Measurements from ENCODE around the gene ARL15. TPM values are rescaled to one million over a fixed set of nuclear protein-coding genes. Genes with fewer than 3 reads are reported as not detected.

The ARL15 gene
- total and polyA plus RNA-seq, 2 donors (not counting 1 experiment from before 2014, with no cell fraction given), result 5.8 to 20.5 TPM

DNA sequence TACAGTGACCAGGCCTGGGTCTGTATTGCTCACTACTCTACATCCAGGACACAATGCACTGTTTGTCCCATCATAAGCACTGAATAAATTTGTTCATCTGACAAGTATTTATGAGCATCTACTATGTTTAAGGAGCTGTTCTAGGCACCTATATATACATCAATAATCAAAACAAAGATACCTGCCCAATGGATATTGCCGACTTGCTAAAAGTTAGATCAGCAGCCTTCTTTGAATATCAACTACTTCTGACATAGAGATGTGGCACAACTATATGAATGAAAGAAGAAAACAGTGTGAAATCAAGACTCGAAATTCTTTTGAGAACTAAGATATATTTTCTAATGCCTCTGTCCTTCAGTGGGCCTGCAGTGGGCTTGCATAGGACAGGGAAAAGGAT lies 215.7 kb downstream of the ARL15 start:
- H3K4me1 Mint-ChIP-seq, result peaks cover 22% of the 10 kb centered on the region
- Histone ChIP-seq H3K4me1 (ENCODE audit: control insufficient read depth in 2 of 2, insufficient read depth in 2 of 2, low read length in 2 of 2) (peaks cover 6 to 11% of the 10 kb centered on the region in 2 donors), H3K9me3 (ENCODE audit: control extremely low read depth in 1 of 3, control insufficient read depth in 2 of 3, insufficient read depth in 1 of 3, low read length in 2 of 3) (no peaks in the 10 kb centered on the region), H3K4me2 (replicated peaks; ENCODE audit: low read depth, low read length, poor library complexity, severe bottlenecking) (no peak overlapping the region), H2AFZ (ENCODE audit: insufficient read depth, low read depth, low read length, poor library complexity, severe bottlenecking) (no peak overlapping the region), H3K79me2 (ENCODE audit: control insufficient read depth, insufficient read depth, low read length) (no peaks in the 10 kb centered on the region), H3K9ac (ENCODE audit: low read length) (no peak overlapping the region), H4K20me1 (ENCODE audit: control insufficient read depth, insufficient read depth, low read length, poor library complexity, severe bottlenecking) (no peaks in the 10 kb centered on the region), H3K27me3 (replicated peaks in 1 of 4; ENCODE audit: control extremely low read depth in 1 of 4, control insufficient read depth in 3 of 4, insufficient read depth in 4 of 4, low read length in 3 of 4) (no peaks in the 10 kb centered on the region), H3K4me3 (ENCODE audit: control extremely low read depth in 1 of 5, extremely low read depth in 1 of 5, insufficient read depth in 1 of 5, low read depth in 2 of 5, low read length in 4 of 5) (no peak overlapping the region), H3K36me3 (replicated peaks in 1 of 2; ENCODE audit: control extremely low read depth in 1 of 2, control insufficient read depth in 1 of 2, extremely low read depth in 1 of 2, insufficient read depth in 2 of 2, low read length in 1 of 2) (no peaks in the 10 kb centered on the region), H3K27ac (ENCODE audit: low read length in 2 of 2) (peak overlapping the region in 1 of 2 donors; percentile 59)
- no CpG with 5 or more reads among the region's 2 CpGs for WGBS (ENCODE audit: insufficient coverage)
- ATAC-seq (ENCODE audit: low read depth), result no peak
- no peak for TF ChIP-seq CTCF (IDR thresholded peaks at IDR 0.05)
- TF ChIP-seq EZH2 (IDR thresholded peaks at IDR 0.05; ENCODE audit: borderline replicate concordance, insufficient read depth, low read depth, low read length, poor library complexity, severe bottlenecking), result no peak
- intact Hi-C loops (cut with micrococcal nuclease), result no loop called here
- H3K27ac Mint-ChIP-seq, result no peak overlapping the region
- ChIA-PET CTCF (no interaction called here), POLR2A (no interaction called here)
- no peaks in the 10 kb centered on the region for H3K9me3 Mint-ChIP-seq (ENCODE audit: insufficient read depth)
- H3K4me3 Mint-ChIP-seq, result no peak overlapping the region
- no peaks in the 10 kb centered on the region for H3K27me3 Mint-ChIP-seq
- no peak for DNase-seq

GRCh38 chr5:54093861-54094260 lies 216.5 kb downstream of the ARL15 start:
- POLR2A ChIA-PET, result no interaction called here
- no peak overlapping the region for H3K4me3 Mint-ChIP-seq

More at GRCh38 chr5:54093861-54094260, 216.5 kb downstream of the ARL15 start:
- H3K4me1 Mint-ChIP-seq, result peaks cover 22% of the 10 kb centered on the region
- Histone ChIP-seq H4K20me1 (ENCODE audit: control insufficient read depth, insufficient read depth, low read length, poor library complexity, severe bottlenecking) (no peaks in the 10 kb centered on the region), H2AFZ (ENCODE audit: insufficient read depth, low read depth, low read length, poor library complexity, severe bottlenecking) (no peak overlapping the region), H3K4me1 (ENCODE audit: control insufficient read depth in 2 of 2, insufficient read depth in 2 of 2, low read length in 2 of 2) (peaks cover 6 to 11% of the 10 kb centered on the region in 2 donors), H3K9ac (ENCODE audit: low read length) (no peak overlapping the region), H3K4me2 (replicated peaks; ENCODE audit: low read depth, low read length, poor library complexity, severe bottlenecking) (no peak overlapping the region), H3K27me3 (replicated peaks in 1 of 4; ENCODE audit: control extremely low read depth in 1 of 4, control insufficient read depth in 3 of 4, insufficient read depth in 4 of 4, low read length in 3 of 4) (no peaks in the 10 kb centered on the region), H3K36me3 (replicated peaks in 1 of 2; ENCODE audit: control extremely low read depth in 1 of 2, control insufficient read depth in 1 of 2, extremely low read depth in 1 of 2, insufficient read depth in 2 of 2, low read length in 1 of 2) (no peaks in the 10 kb centered on the region), H3K9me3 (ENCODE audit: control extremely low read depth in 1 of 3, control insufficient read depth in 2 of 3, insufficient read depth in 1 of 3, low read length in 2 of 3) (no peaks in the 10 kb centered on the region), H3K79me2 (ENCODE audit: control insufficient read depth, insufficient read depth, low read length) (no peaks in the 10 kb centered on the region), H3K27ac (ENCODE audit: low read length in 2 of 2) (no peak overlapping the region), H3K4me3 (ENCODE audit: control extremely low read depth in 1 of 5, extremely low read depth in 1 of 5, insufficient read depth in 1 of 5, low read depth in 2 of 5, low read length in 4 of 5) (no peak overlapping the region)
- H3K9me3 Mint-ChIP-seq (ENCODE audit: insufficient read depth), result no peaks in the 10 kb centered on the region
- H3K27me3 Mint-ChIP-seq, result no peaks in the 10 kb centered on the region
- no peak overlapping the region for H3K27ac Mint-ChIP-seq
- ATAC-seq (ENCODE audit: low read depth), result no peak
- CTCF ChIA-PET, result no interaction called here
- TF ChIP-seq EZH2 (IDR thresholded peaks at IDR 0.05; ENCODE audit: borderline replicate concordance, insufficient read depth, low read depth, low read length, poor library complexity, severe bottlenecking), result no peak
- no peak for TF ChIP-seq CTCF (IDR thresholded peaks at IDR 0.05)
- WGBS (ENCODE audit: insufficient coverage), result no CpG with 5 or more reads among the region's 2 CpGs
- no peak for DNase-seq
- intact Hi-C loops (cut with micrococcal nuclease), result no loop called here

Data from B cell (primary cell).